Smooth muscle cell of trachea (primary cell): ENCODE measurements around the gene ATF2. TPM values are rescaled to one million over a fixed set of nuclear protein-coding genes. Genes with fewer than 3 reads are reported as not detected.

ENCODE experiments used
- total RNA-seq: library from RNA; depleted of rRNA; stranded (reverse); fragments of >200 nt; gene quantifications from 2 replicates; pipeline ENCODE4 v1.2.1, GENCODE V29; 2014

Gene ATF2, protein sequence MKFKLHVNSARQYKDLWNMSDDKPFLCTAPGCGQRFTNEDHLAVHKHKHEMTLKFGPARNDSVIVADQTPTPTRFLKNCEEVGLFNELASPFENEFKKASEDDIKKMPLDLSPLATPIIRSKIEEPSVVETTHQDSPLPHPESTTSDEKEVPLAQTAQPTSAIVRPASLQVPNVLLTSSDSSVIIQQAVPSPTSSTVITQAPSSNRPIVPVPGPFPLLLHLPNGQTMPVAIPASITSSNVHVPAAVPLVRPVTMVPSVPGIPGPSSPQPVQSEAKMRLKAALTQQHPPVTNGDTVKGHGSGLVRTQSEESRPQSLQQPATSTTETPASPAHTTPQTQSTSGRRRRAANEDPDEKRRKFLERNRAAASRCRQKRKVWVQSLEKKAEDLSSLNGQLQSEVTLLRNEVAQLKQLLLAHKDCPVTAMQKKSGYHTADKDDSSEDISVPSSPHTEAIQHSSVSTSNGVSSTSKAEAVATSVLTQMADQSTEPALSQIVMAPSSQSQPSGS
- total RNA-seq = 48.8 and 57.6 TPM in 2 replicates

DNA sequence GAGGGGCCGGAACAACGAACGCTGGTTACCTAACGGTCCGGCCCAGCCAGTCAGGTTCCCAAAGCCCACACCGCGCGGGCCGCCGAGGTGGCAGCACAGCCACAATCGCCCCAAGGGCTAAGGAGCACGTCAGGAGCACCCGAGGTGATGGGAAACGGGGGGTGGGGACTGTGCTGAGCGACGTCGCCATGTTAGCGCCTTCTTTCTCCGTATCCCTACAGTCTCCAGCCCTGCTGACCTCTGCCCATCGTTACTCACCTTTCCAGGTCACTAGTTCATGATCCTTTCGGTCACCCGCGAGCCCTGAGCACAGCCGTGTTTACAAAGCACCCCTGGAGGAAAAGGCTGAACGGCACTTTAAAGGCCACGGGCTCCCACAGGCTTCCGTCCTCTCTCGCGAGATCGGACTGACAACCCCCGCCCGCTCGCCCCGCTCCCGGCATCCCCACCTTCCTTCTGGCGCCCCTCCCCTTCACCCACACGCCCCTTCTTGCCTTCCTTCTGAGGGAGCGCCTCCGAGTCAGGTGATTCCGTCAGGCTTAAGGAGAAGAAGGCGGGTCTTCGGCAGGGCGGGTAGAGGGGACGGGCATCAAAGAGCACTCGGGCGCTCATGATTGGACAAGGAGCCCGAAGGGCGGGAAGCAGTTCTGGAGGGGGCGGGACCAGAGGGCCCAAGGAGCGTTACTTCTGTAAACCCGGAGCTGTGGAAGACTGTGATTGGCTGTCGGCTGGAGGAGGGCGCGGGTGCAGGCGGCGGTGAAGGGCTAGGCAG is at the start of gene ATF2:
Gene ATF2 (minus strand): TSS at position 412 of the 772 bp plus-strand sequence. CDS start 31,760 bp downstream, outside the sequence.

DNA sequence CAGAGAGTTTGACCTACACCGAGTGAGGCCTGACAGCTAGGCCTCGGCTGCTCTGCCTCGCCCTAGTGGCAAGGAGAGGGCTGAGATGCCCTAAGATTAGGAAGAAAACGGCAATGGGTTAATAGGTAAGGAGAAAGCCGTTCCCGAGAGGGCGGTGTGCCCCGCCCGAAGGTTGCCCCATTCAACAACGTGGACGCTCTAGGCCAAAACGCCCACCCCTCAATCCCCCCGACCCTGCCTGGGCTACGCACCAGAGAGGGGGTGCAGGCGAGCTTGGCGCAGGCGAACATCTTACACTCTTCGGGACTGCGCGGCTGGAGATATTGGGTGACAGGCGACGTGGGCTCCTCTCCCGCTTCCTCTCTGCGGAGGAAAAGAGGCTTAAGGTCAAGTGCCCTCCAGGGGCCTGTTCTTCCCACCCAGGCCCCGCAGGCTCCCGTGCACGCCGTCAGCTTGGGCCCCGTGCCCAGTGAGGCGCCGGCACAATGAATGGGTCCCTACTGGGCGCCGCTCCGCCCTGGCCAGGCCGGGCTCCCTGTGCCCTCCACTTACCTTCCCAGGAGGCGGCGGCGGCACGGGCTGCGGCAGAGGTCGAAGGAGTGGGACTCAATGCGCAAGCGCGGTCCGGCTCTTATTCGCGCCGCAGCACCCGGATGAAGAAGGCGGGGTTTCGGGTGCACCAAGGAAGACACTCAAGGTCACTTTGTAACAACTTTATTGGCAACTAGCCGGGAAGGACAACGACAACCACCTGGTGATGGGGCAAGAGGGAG is 13.3 kb upstream of the ATF2 start, which contains the start of gene ATP5MC3:
Gene ATP5MC3 (minus strand): TSS at position 607 of the 773 bp plus-strand sequence. CDS start 317 bp downstream, at position 290.

Other genes with a start within 250 kb of the ATF2 start
- gene CHN1, start 162.8 kb downstream of the ATF2 start, total RNA-seq = 47.6 and 59.2 TPM in 2 replicates
- gene ATP5MC3, start 13.5 kb upstream of the ATF2 start, total RNA-seq = 83.4 and 169 TPM in 2 replicates